ENCODE results near the gene SLC4A5.

DNA sequence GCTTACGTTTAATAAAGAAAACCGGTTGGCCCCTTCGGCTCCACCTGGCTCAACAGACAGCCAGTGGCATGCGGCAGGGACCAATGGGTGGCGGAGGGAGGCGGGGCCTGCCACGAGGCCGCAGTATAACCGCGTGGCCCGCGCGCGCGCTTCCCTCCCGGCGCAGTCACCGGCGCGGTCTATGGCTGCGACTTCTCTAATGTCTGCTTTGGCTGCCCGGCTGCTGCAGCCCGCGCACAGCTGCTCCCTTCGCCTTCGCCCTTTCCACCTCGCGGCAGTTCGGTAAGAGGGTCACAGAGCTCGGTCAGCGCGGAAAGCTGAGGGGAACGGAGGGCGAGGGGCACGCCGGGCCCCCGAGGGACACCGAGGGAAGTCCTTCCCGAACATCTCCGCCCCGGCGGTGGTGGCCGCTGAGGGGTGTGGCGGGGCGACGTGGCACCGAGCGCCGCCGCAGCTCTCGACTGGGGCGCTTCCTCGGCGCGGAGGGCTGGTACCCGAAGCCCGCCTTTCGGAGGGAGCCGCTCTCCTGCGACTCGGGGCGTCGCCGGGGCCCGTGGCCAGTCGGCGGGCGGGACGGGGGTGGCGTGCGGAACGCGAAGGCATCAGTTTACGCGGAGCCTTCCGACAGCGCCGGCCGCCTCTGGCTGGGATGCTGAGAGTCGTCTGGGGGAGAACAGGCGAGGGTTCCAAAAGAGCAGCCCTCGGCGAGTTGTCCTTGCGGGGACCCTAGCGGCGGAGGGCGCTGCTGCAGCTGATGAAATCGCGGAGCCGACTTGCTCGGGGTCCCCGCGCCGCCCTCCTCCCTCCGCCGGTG lies 144.5 kb downstream of the SLC4A5 start, which contains the start of gene MTHFD2:
- TF ChIP-seq CTCF (IDR thresholded peaks at IDR 0.05) = peak; percentile 71 to 96 (median 91)
- TF ChIP-seq POLR2AphosphoS5 (IDR thresholded peaks at IDR 0.05) = peak; percentile 63 to 88
- peak in 3 of 4 donors; percentile 60 to 80 (median 72) for TF ChIP-seq POLR2A (IDR thresholded peaks at IDR 0.05)
- no peak for TF ChIP-seq EP300 (IDR thresholded peaks at IDR 0.05)

Measured in upper lobe of left lung (tissue), 4 donors.